Endothelial cell of umbilical vein (primary cell): ENCODE results near the gene NKAP. TPM values are rescaled to one million over a fixed set of nuclear protein-coding genes. Genes with fewer than 3 reads are reported as not detected.

ENCODE experiments used
- BruUV-seq: library from RNA; stranded (reverse); fragments of 400-500 nt; replicated peaks from 2 replicates; lab custom pipeline; 2021; lab: Mats Ljungman, UMichigan
- CTCF ChIA-PET: fragments of 300-600, 350-600 bp; sonication (Branson Sonifier 250); formaldehyde crosslinking; loops from one replicate; lab custom pipeline; 2021; ENCODE audit warnings: antibody characterized with exemption, inconsistent platforms; lab: Charles Lee
- POLR2A ChIA-PET: fragments of 300-600, 350-600 bp; sonication (Branson Sonifier 250); formaldehyde crosslinking; loops from one replicate; lab custom pipeline; 2021; ENCODE audit warnings: antibody characterized with exemption, inconsistent platforms; lab: Charles Lee
- DNase-seq: peaks from one replicate; pipeline ENCODE4 v3.0.0-alpha.2; 2011; ENCODE audit warnings: low read depth, low spot score
- FAIRE-seq: peaks from 2 replicates; lab custom pipeline; 2011; peaks lifted over from hg19 to GRCh38; lab: Jason Lieb, UNC
- H2AFZ ChIP-seq: 2 replicates; pipeline ENCODE4 v1.6.0; 2012; ENCODE audit warnings: low read depth, low read length, control low read depth, inconsistent platforms
- H3K27ac ChIP-seq: 2 replicates; pipeline ENCODE4 v1.5.1; 2011; ENCODE audit warnings: low read depth, mild to moderate bottlenecking, control low read depth, low read length, moderate library complexity; ENCODE audit not compliant: insufficient read depth
- H3K27me3 ChIP-seq, 2 experiments: 2 replicates each; pipeline versions ENCODE4 v1.6.0 to v1.6.1; 2011; ENCODE audit warnings: low read length in 2 of 2, mixed read lengths in 1 of 2; ENCODE audit not compliant: control insufficient read depth in 2 of 2, insufficient read depth in 2 of 2
- H3K36me3 ChIP-seq, 2 experiments: 2 replicates in 1 of 2; 3 replicates in 1 of 2; pipeline ENCODE4 v1.5.1; 2011; ENCODE audit warnings: low read length in 2 of 2, mild to moderate bottlenecking in 1 of 2, moderate library complexity in 1 of 2; ENCODE audit not compliant: control insufficient read depth in 2 of 2, insufficient read depth in 2 of 2; ENCODE audit errors: extremely low read depth in 1 of 2
- H3K4me1 ChIP-seq: 3 replicates; pipeline ENCODE4 v1.5.1; 2011; ENCODE audit warnings: mild to moderate bottlenecking, low read length; ENCODE audit not compliant: control insufficient read depth, insufficient read depth; ENCODE audit errors: extremely low read depth
- H3K4me2 ChIP-seq: 2 replicates; pipeline ENCODE4 v1.6.1; 2011; ENCODE audit warnings: low read length, control low read depth, mixed read lengths; ENCODE audit not compliant: insufficient read depth
- H3K4me3 ChIP-seq, 3 experiments: fragments of 200-600 bp in 1 of 3; sonication (generic), shearing (Covaris generic) in 1 of 3; replicated peaks in 1 of 3; 2 replicates each; pipeline ENCODE4 v1.5.1; 2011 to 2016; ENCODE audit warnings: control low read depth in 3 of 3, low read length in 3 of 3, mild to moderate bottlenecking in 2 of 3, inconsistent platforms in 1 of 3, low read depth in 1 of 3, moderate library complexity in 1 of 3; ENCODE audit not compliant: insufficient read depth in 1 of 3
- H3K79me2 ChIP-seq: 2 replicates; pipeline ENCODE4 v1.6.0; 2012; ENCODE audit warnings: low read length, inconsistent platforms; ENCODE audit not compliant: control insufficient read depth, insufficient read depth
- H3K9ac ChIP-seq: replicated peaks from 2 replicates; pipeline ENCODE3; 2011; ENCODE audit warnings: low read length, control low read depth; ENCODE audit not compliant: insufficient read depth; ENCODE audit errors: extremely low read depth
- H3K9me1 ChIP-seq: replicated peaks from 3 replicates; pipeline ENCODE4 v1.6.0; 2011; ENCODE audit warnings: mild to moderate bottlenecking, low read length; ENCODE audit not compliant: control insufficient read depth, insufficient read depth; ENCODE audit errors: extremely low read depth
- H3K9me3 ChIP-seq: replicated peaks from 2 replicates; pipeline ENCODE4 v1.5.1; 2012; ENCODE audit warnings: low read length, inconsistent platforms; ENCODE audit not compliant: control insufficient read depth, insufficient read depth
- H4K20me1 ChIP-seq: replicated peaks from 2 replicates; pipeline ENCODE3; 2011; ENCODE audit warnings: mild to moderate bottlenecking, low read length; ENCODE audit not compliant: control insufficient read depth, insufficient read depth; ENCODE audit errors: extremely low read depth
- CTCF ChIP-seq, 2 donors: IDR thresholded peaks; 1 replicate in 1 of 2; 2 replicates in 1 of 2; pipeline ENCODE4 v1.5.1; 2011; ENCODE audit warnings: low read length in 2 of 2, mild to moderate bottlenecking in 2 of 2, moderate library complexity in 2 of 2, control low read depth in 1 of 2, inconsistent platforms in 1 of 2, low read depth in 1 of 2; ENCODE audit not compliant: insufficient read depth in 1 of 2; ENCODE audit errors: extremely low read depth in 1 of 2
- EZH2 ChIP-seq: IDR thresholded peaks from 2 replicates; pipeline ENCODE4 v1.6.1; 2012; ENCODE audit warnings: borderline replicate concordance, low read depth, mild to moderate bottlenecking, moderate library complexity, low read length, inconsistent platforms; ENCODE audit not compliant: severe bottlenecking
- FOS ChIP-seq: IDR thresholded peaks from 2 replicates; pipeline ENCODE4 v1.6.1; 2011; ENCODE audit warnings: mild to moderate bottlenecking, low read length, moderate library complexity, borderline replicate concordance; ENCODE audit not compliant: insufficient read depth
- GATA2 ChIP-seq: IDR thresholded peaks from 2 replicates; pipeline ENCODE4 v1.7.0; 2011; ENCODE audit warnings: low read depth, mild to moderate bottlenecking, moderate library complexity, mixed read lengths, low read length; ENCODE audit not compliant: insufficient read length, insufficient read depth
- JUN ChIP-seq: IDR thresholded peaks from 2 replicates; pipeline ENCODE4 v1.6.1; 2011; ENCODE audit warnings: borderline replicate concordance, low read depth; ENCODE audit not compliant: insufficient read length, insufficient read depth
- MAX ChIP-seq: IDR thresholded peaks from 2 replicates; pipeline ENCODE4 v1.6.1; 2011; ENCODE audit not compliant: insufficient read depth, insufficient read length
- MYC ChIP-seq: IDR thresholded peaks from one replicate; pipeline ENCODE4 v1.6.1; 2011; ENCODE audit warnings: mild to moderate bottlenecking, low read depth, low read length
- POLR2A ChIP-seq: IDR thresholded peaks from 2 replicates; pipeline ENCODE4 v1.6.1; 2012; ENCODE audit warnings: low read depth, mild to moderate bottlenecking, control low read depth, low read length
- POLR2AphosphoS5 ChIP-seq: IDR thresholded peaks from 2 replicates; pipeline ENCODE4 v1.6.1; 2012; ENCODE audit warnings: low read depth, mild to moderate bottlenecking, control low read depth, low read length, moderate library complexity; ENCODE audit not compliant: insufficient read depth
- dilution Hi-C: fragments of 300-500 bp; cut with MboI; formaldehyde crosslinking; loops from one replicate; pipeline ENCODE4 v1.15.0; 2019; ENCODE audit warnings: low sequenced_read_pairs; ENCODE audit not compliant: extremely low pct_ligation_motif_present
- intact Hi-C: fragments of 100-400 bp; cut with micrococcal nuclease; formaldehyde crosslinking; loops from one replicate; pipeline ENCODE4 v1.10.0; 2022
- polyA plus RNA-seq, 4 experiments: library from polyadenylated mRNA; depleted of rRNA in 3 of 4; stranded (reverse) in 3 of 4; unstranded in 1 of 4; fragments of >200 nt; gene quantifications; 2 replicates each; pipeline versions ENCODE4 v1.2.1 to v1.2.3, GENCODE V29; 2011 to 2012; ENCODE audit warnings: missing spikeins in 1 of 4
- total RNA-seq: library from RNA; stranded (reverse); gene quantifications from 2 replicates; pipeline ENCODE4 v1.2.3, GENCODE V29; 2021

The NKAP gene
- total and polyA plus RNA-seq, 2 donors (not counting 3 experiments of a cell fraction or from before 2014, with no cell fraction given) = 2.2 to 8.0 TPM

GRCh38 chrX:119900976-119901375, 42.6 kb downstream of the NKAP start:
- intact Hi-C loops = no loop called here

More at GRCh38 chrX:119900976-119901375, 42.6 kb downstream of the NKAP start:
- H3K9me3 ChIP-seq = no peaks in the 10 kb centered on the region
- dilution Hi-C loops = no loop called here
- ChIA-PET CTCF (interaction anchor here (1.2 kb wide), 1 partner anchor 13 kb away, joined by 3 read pairs; no protein-coding TSS in a partner anchor), POLR2A (no interaction called here)
- no peak overlapping the region for H3K4me2 ChIP-seq
- no peak for FAIRE-seq
- H3K9ac ChIP-seq = no peak overlapping the region
- no peaks in the 10 kb centered on the region for H3K79me2 ChIP-seq
- H3K27ac ChIP-seq = no peak overlapping the region
- no peaks in the 10 kb centered on the region for H3K27me3 ChIP-seq
- no peak overlapping the region for H2AFZ ChIP-seq
- H3K9me1 ChIP-seq = no peaks in the 10 kb centered on the region
- no peaks in the 10 kb centered on the region for H3K36me3 ChIP-seq
- TF ChIP-seq CTCF (IDR thresholded peaks at IDR 0.05; ENCODE audit: extremely low read depth in 1 of 2, insufficient read depth in 1 of 2, low read depth in 1 of 2, low read length in 2 of 2) = no peak
- TF ChIP-seq MYC = no peak
- TF ChIP-seq JUN = no peak
- no peak for TF ChIP-seq GATA2
- no peak for TF ChIP-seq FOS
- TF ChIP-seq MAX = no peak
- no peak for TF ChIP-seq EZH2
- TF ChIP-seq POLR2AphosphoS5 = no peak
- no peak for TF ChIP-seq POLR2A
- no peak for DNase-seq
- H3K4me3 ChIP-seq = no peak overlapping the region
- no peaks in the 10 kb centered on the region for H3K4me1 ChIP-seq
- no TSS peak for BruUV-seq
- H4K20me1 ChIP-seq = no peaks in the 10 kb centered on the region
